Calu3 (cell line): ENCODE measurements around the gene FAM193B. TPM values are rescaled to one million over a fixed set of nuclear protein-coding genes. Genes with fewer than 3 reads are reported as not detected.
A peak's percentile ranks its signal among the peaks of the same experiment; 100 is the strongest.

Experiments used
- BruUV-seq: library from RNA; stranded (reverse); fragments of 400-500 nt; replicated peaks from 2 replicates; lab custom pipeline; 2021; lab: Mats Ljungman, UMichigan
- CTCF ChIA-PET: fragments of 300-600 bp; sonication (Branson Sonifier 250); formaldehyde crosslinking; loops from one replicate; lab custom pipeline; 2022; ENCODE audit warnings: antibody characterized with exemption; lab: Charles Lee
- DNase-seq: peaks from one replicate; pipeline ENCODE4 v3.0.0; 2022
- H3K27ac Mint-ChIP-seq: one replicate; pipeline ENCODE4 v1.8.0; 2022; ENCODE audit warnings: mixed read lengths; ENCODE audit not compliant: unreplicated experiment
- H3K27me3 Mint-ChIP-seq: one replicate; pipeline ENCODE4 v1.8.0; 2022; ENCODE audit warnings: mixed read lengths; ENCODE audit not compliant: unreplicated experiment
- H3K36me3 Mint-ChIP-seq: one replicate; pipeline ENCODE4 v1.8.0; 2022; ENCODE audit warnings: mild to moderate bottlenecking, moderate library complexity, mixed read lengths; ENCODE audit not compliant: insufficient read depth, unreplicated experiment
- H3K4me1 Mint-ChIP-seq: one replicate; pipeline ENCODE4 v1.8.0; 2022; ENCODE audit warnings: mild to moderate bottlenecking, low read depth, mixed read lengths; ENCODE audit not compliant: unreplicated experiment
- H3K4me3 Mint-ChIP-seq: one replicate; pipeline ENCODE4 v1.8.0; 2022; ENCODE audit warnings: mild to moderate bottlenecking, low read depth, moderate library complexity, mixed read lengths; ENCODE audit not compliant: unreplicated experiment
- H3K9me3 Mint-ChIP-seq: one replicate; pipeline ENCODE4 v1.8.0; 2022; ENCODE audit warnings: low read depth, mixed read lengths; ENCODE audit not compliant: unreplicated experiment
- CTCF ChIP-seq: fragments of 200-600 bp; IDR thresholded peaks from one replicate; pipeline ENCODE4 v1.8.0; 2022; ENCODE audit warnings: antibody characterized with exemption; ENCODE audit not compliant: unreplicated experiment
- intact Hi-C: fragments of 100-400 bp; cut with micrococcal nuclease; formaldehyde crosslinking; loops from one replicate; pipeline ENCODE4 v1.10.0; 2022; ENCODE audit not compliant: unreplicated experiment
- total RNA-seq: library from RNA; stranded (reverse); gene quantifications from 2 replicates; pipeline ENCODE4 v1.2.3, GENCODE V29; 2022

Gene FAM193B
- total RNA-seq, 1 experiment from 2014 or later: 97.0 TPM

- peaks cover 68% of the 10 kb centered on the region for H3K36me3 Mint-ChIP-seq
- no peak for TF ChIP-seq CTCF
- H3K4me3 Mint-ChIP-seq: no peak overlapping the region
- CTCF ChIA-PET: no interaction called here
- DNase-seq: no peak
- intact Hi-C loops: no loop called here
- no TSS peak for BruUV-seq
- H3K9me3 Mint-ChIP-seq: no peaks in the 10 kb centered on the region
- H3K27ac Mint-ChIP-seq: no peak overlapping the region
- no peaks in the 10 kb centered on the region for H3K27me3 Mint-ChIP-seq
- H3K4me1 Mint-ChIP-seq: peaks cover 11% of the 10 kb centered on the region
Observed at GRCh38 chr5:177519463-177520235, 34.7 kb downstream of the FAM193B start.

GRCh38 chr5:177516601-177517568 lies 37.5 kb downstream of the FAM193B start, which contains the start of gene DDX41:
Gene DDX41, minus strand, starts transcription at chr5:177516961. Its CDS starts 16 bp downstream, at chr5:177516945.
- Mint-ChIP-seq H3K4me3 (peak within 1 kb of the TSS; percentile 83), H3K27me3 (no peaks in the 10 kb centered on the region), H3K27ac (peak within 1 kb of the TSS; percentile 82), H3K9me3 (no peaks in the 10 kb centered on the region), H3K36me3 (peaks cover 69% of the 10 kb centered on the region), H3K4me1 (peaks cover 11% of the 10 kb centered on the region)
- no peak for TF ChIP-seq CTCF
- intact Hi-C loops: no loop called here
- CTCF ChIA-PET: interaction anchor here (0.6 to 0.9 kb wide), 2 partner anchors 22 to 909 kb away, joined by 3 to 4 read pairs; no protein-coding TSS in a partner anchor
- peak; percentile 97 for DNase-seq
- BruUV-seq: TSS peak; percentile 51

GRCh38 chr5:177515580-177515979 lies 38.8 kb downstream of the FAM193B start:
- H3K4me3 Mint-ChIP-seq: peak overlapping the region; percentile 83
- no peaks in the 10 kb centered on the region for H3K9me3 Mint-ChIP-seq
- peaks cover 11% of the 10 kb centered on the region for H3K4me1 Mint-ChIP-seq
- DNase-seq: no peak
- no peak overlapping the region for H3K27ac Mint-ChIP-seq
- BruUV-seq: no TSS peak
- H3K36me3 Mint-ChIP-seq: peaks cover 69% of the 10 kb centered on the region
- intact Hi-C loops: no loop called here
- CTCF ChIA-PET: interaction anchor here (0.6 to 0.9 kb wide), 2 partner anchors 21 to 145 kb away, joined by 3 to 4 read pairs; no protein-coding TSS in a partner anchor
- TF ChIP-seq CTCF: no peak
- no peaks in the 10 kb centered on the region for H3K27me3 Mint-ChIP-seq

- CTCF ChIA-PET: no interaction called here
- H3K36me3 Mint-ChIP-seq: peaks cover 65% of the 10 kb centered on the region
Observed at GRCh38 chr5:177514541-177514940, 39.8 kb downstream of the FAM193B start.

More at GRCh38 chr5:177514541-177514940, 39.8 kb downstream of the FAM193B start:
- Mint-ChIP-seq H3K4me3 (no peak overlapping the region), H3K27me3 (no peaks in the 10 kb centered on the region), H3K9me3 (no peaks in the 10 kb centered on the region), H3K4me1 (peaks cover 11% of the 10 kb centered on the region), H3K27ac (no peak overlapping the region)
- no peak for DNase-seq
- BruUV-seq: no TSS peak
- TF ChIP-seq CTCF: no peak
- intact Hi-C loops: no loop called here
